ENCODE results near the gene FLRT2. TPM values are rescaled to one million over a fixed set of nuclear protein-coding genes. Genes with fewer than 3 reads are reported as not detected.

FLRT2 gene
- total and polyA plus RNA-seq, 9 donors = 72.0 to 120 (median 88.9) TPM

- H3K27ac ChIP-seq (ENCODE audit: low read length) = no peak overlapping the region
- DNase-seq = no peak
- 47% methylated on average over 3 of the region's 3 CpGs for WGBS (ENCODE audit: insufficient coverage)
- H3K9me3 ChIP-seq (replicated peaks; ENCODE audit: control insufficient read depth, low read depth, low read length) = no peaks in the 10 kb centered on the region
- H3K36me3 ChIP-seq (ENCODE audit: control insufficient read depth, insufficient read depth, low read length) = peaks cover 38% of the 10 kb centered on the region
- no peaks in the 10 kb centered on the region for H3K27me3 ChIP-seq (ENCODE audit: control insufficient read depth, insufficient read depth, low read length)
- H3K4me1 ChIP-seq (ENCODE audit: control insufficient read depth, insufficient read depth, low read length) = no peaks in the 10 kb centered on the region
- H3K4me3 ChIP-seq (ENCODE audit: low read length) = no peak overlapping the region
Observed at GRCh38 chr14:85620947-85621346, 91.0 kb downstream of the FLRT2 start.

- no peaks in the 10 kb centered on the region for H3K9me3 ChIP-seq (replicated peaks; ENCODE audit: control insufficient read depth, low read depth, low read length)
Observed at GRCh38 chr14:85622106-85622505, 92.2 kb downstream of the FLRT2 start.

GRCh38 chr14:85622986-85623685 is 93.2 kb downstream of the FLRT2 start:
- Histone ChIP-seq H3K36me3 (ENCODE audit: control insufficient read depth, insufficient read depth, low read length) (peaks cover 41% of the 10 kb centered on the region), H3K4me3 (ENCODE audit: low read length) (no peak overlapping the region), H3K4me1 (ENCODE audit: control insufficient read depth, insufficient read depth, low read length) (no peaks in the 10 kb centered on the region), H3K27me3 (ENCODE audit: control insufficient read depth, insufficient read depth, low read length) (no peaks in the 10 kb centered on the region), H3K27ac (ENCODE audit: low read length) (no peak overlapping the region), H3K9me3 (replicated peaks; ENCODE audit: control insufficient read depth, low read depth, low read length) (no peaks in the 10 kb centered on the region)
- no peak for DNase-seq
- WGBS (ENCODE audit: insufficient coverage) = 96% methylated on average over 14 of the region's 27 CpGs

More at GRCh38 chr14:85622106-85622505, 92.2 kb downstream of the FLRT2 start:
- Histone ChIP-seq H3K36me3 (ENCODE audit: control insufficient read depth, insufficient read depth, low read length) (peaks cover 39% of the 10 kb centered on the region), H3K4me3 (ENCODE audit: low read length) (no peak overlapping the region), H3K27me3 (ENCODE audit: control insufficient read depth, insufficient read depth, low read length) (no peaks in the 10 kb centered on the region), H3K4me1 (ENCODE audit: control insufficient read depth, insufficient read depth, low read length) (no peaks in the 10 kb centered on the region), H3K27ac (ENCODE audit: low read length) (no peak overlapping the region)
- no peak for DNase-seq
- WGBS (ENCODE audit: insufficient coverage) = 95% methylated on average over 13 of the region's 13 CpGs

DNA sequence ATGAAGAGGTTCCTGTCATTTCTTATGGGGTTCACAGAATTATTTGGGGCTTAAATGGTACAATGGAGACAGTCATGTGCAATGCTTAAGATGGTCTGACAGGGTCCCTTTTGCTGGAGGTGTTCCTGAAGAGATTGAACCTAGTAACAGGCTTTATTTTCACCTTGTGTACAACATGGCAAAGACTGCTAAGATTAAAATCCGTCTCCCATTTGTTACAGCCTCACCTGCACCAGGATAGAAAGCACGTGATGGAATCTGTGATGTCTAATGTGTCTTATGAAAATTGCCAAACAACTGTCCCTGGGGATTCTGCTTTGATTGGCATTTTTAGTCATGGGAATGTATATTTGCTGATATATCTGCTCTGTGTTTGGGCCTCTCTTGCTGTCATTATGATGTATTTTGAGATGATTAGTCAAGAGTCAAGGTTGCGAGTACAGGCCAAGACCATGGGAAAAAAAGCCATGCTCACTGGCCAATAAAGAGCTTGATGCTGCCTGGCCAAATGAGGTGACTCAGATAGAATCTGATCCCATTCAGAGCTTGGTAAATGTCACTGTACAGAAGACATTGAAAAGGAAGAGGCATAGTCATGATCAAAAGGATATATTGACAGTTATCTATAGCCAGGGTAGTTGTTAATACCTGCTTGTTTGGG is 96.1 kb downstream of the FLRT2 start:
- 100% methylated on average over 1 of the region's 3 CpGs for WGBS (ENCODE audit: insufficient coverage)
- Histone ChIP-seq H3K9me3 (replicated peaks; ENCODE audit: control insufficient read depth, low read depth, low read length) (no peaks in the 10 kb centered on the region), H3K27ac (ENCODE audit: low read length) (no peak overlapping the region), H3K27me3 (ENCODE audit: control insufficient read depth, insufficient read depth, low read length) (no peaks in the 10 kb centered on the region), H3K36me3 (ENCODE audit: control insufficient read depth, insufficient read depth, low read length) (peaks cover 34% of the 10 kb centered on the region), H3K4me1 (ENCODE audit: control insufficient read depth, insufficient read depth, low read length) (no peaks in the 10 kb centered on the region), H3K4me3 (ENCODE audit: low read length) (no peak overlapping the region)
- no peak for DNase-seq

DNA sequence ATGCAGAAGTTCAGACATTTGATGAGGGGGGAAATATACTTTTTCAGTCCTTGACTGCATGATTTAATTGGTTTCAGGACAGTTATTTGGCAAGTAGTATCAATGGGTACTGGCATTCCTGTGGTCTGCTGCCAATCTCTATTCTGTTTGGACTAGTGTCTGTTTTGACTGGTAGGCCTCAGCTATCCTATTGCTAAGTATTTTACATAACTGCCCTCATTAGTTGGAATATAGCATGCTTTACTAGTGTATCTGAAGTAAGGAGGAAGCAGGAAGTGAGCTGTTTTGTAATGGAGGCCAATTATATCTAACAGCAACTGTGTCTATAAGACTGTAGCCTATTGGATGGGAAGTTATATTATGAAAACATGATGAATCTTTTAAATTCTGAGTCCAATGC is 104.3 kb downstream of the FLRT2 start:
- no peak for DNase-seq
- H3K27me3 ChIP-seq (ENCODE audit: control insufficient read depth, insufficient read depth, low read length) = no peaks in the 10 kb centered on the region
- H3K27ac ChIP-seq (ENCODE audit: low read length) = no peak overlapping the region
- no peaks in the 10 kb centered on the region for H3K9me3 ChIP-seq (replicated peaks; ENCODE audit: control insufficient read depth, low read depth, low read length)
- no peaks in the 10 kb centered on the region for H3K4me1 ChIP-seq (ENCODE audit: control insufficient read depth, insufficient read depth, low read length)
- no peak overlapping the region for H3K4me3 ChIP-seq (ENCODE audit: low read length)
- H3K36me3 ChIP-seq (ENCODE audit: control insufficient read depth, insufficient read depth, low read length) = no peaks in the 10 kb centered on the region

GRCh38 chr14:85644211-85644610 is 114.3 kb downstream of the FLRT2 start:
- Histone ChIP-seq H3K27me3 (ENCODE audit: control insufficient read depth, insufficient read depth, low read length) (no peaks in the 10 kb centered on the region), H3K9me3 (replicated peaks; ENCODE audit: control insufficient read depth, low read depth, low read length) (no peaks in the 10 kb centered on the region), H3K27ac (ENCODE audit: low read length) (no peak overlapping the region), H3K4me3 (ENCODE audit: low read length) (no peak overlapping the region), H3K36me3 (ENCODE audit: control insufficient read depth, insufficient read depth, low read length) (no peaks in the 10 kb centered on the region), H3K4me1 (ENCODE audit: control insufficient read depth, insufficient read depth, low read length) (no peaks in the 10 kb centered on the region)
- DNase-seq = no peak
- WGBS (ENCODE audit: insufficient coverage) = 100% methylated on average over 1 of the region's 2 CpGs

GRCh38 chr14:85653029-85653428 is 123.1 kb downstream of the FLRT2 start:
- no peak for DNase-seq
- Histone ChIP-seq H3K9me3 (replicated peaks; ENCODE audit: control insufficient read depth, low read depth, low read length) (no peaks in the 10 kb centered on the region), H3K36me3 (ENCODE audit: control insufficient read depth, insufficient read depth, low read length) (no peaks in the 10 kb centered on the region), H3K4me3 (ENCODE audit: low read length) (no peak overlapping the region), H3K27ac (ENCODE audit: low read length) (no peak overlapping the region), H3K27me3 (ENCODE audit: control insufficient read depth, insufficient read depth, low read length) (no peaks in the 10 kb centered on the region), H3K4me1 (ENCODE audit: control insufficient read depth, insufficient read depth, low read length) (no peaks in the 10 kb centered on the region)
- no CpG with 5 or more reads among the region's 2 CpGs for WGBS (ENCODE audit: insufficient coverage)

DNA sequence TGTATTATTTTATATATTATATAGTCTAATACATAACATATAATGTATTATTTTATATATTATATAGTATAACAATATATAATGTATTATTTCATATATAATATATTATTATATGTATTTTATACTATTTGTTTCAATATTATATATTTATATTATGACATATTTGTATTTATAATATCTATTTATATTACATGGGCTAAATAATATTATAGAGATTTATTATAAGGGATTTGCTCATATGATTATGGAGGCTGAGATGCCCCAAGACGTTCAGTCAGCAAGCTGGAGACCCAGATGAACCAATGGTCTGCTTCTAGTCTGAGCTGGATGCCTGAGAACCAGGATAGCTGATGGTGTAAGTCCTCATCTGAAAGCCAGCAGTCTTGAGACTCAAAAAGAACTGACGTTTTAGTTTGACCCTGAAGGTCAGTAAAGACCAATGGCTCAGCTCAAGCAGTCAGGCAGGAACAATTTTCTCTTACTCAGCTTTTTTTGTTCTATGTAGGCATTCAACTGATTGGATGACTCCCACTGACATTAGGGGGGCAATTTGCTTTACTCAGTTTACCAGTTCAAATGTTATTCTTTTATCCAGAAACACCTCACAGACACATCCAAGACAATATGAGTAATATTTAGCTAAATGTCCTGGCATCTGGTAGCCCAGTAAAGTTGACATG is 130.4 kb downstream of the FLRT2 start:
- no peak for DNase-seq
- H3K36me3 ChIP-seq (ENCODE audit: control insufficient read depth, insufficient read depth, low read length) = no peaks in the 10 kb centered on the region
- H3K9me3 ChIP-seq (replicated peaks; ENCODE audit: control insufficient read depth, low read depth, low read length) = no peaks in the 10 kb centered on the region
- H3K27ac ChIP-seq (ENCODE audit: low read length) = no peak overlapping the region
- H3K4me1 ChIP-seq (ENCODE audit: control insufficient read depth, insufficient read depth, low read length) = no peaks in the 10 kb centered on the region
- 90% methylated on average over 2 of the region's 2 CpGs for WGBS (ENCODE audit: insufficient coverage)
- no peaks in the 10 kb centered on the region for H3K27me3 ChIP-seq (ENCODE audit: control insufficient read depth, insufficient read depth, low read length)
- no peak overlapping the region for H3K4me3 ChIP-seq (ENCODE audit: low read length)

- Histone ChIP-seq H3K4me3 (ENCODE audit: low read length) (no peak overlapping the region), H3K27me3 (ENCODE audit: control insufficient read depth, insufficient read depth, low read length) (no peaks in the 10 kb centered on the region), H3K36me3 (ENCODE audit: control insufficient read depth, insufficient read depth, low read length) (no peaks in the 10 kb centered on the region), H3K27ac (ENCODE audit: low read length) (no peak overlapping the region), H3K9me3 (replicated peaks; ENCODE audit: control insufficient read depth, low read depth, low read length) (no peaks in the 10 kb centered on the region), H3K4me1 (ENCODE audit: control insufficient read depth, insufficient read depth, low read length) (no peaks in the 10 kb centered on the region)
- no peak for DNase-seq
- WGBS (ENCODE audit: insufficient coverage) = no CpG with 5 or more reads among the region's 9 CpGs
Observed at GRCh38 chr14:85662096-85662495, 132.2 kb downstream of the FLRT2 start.

DNA sequence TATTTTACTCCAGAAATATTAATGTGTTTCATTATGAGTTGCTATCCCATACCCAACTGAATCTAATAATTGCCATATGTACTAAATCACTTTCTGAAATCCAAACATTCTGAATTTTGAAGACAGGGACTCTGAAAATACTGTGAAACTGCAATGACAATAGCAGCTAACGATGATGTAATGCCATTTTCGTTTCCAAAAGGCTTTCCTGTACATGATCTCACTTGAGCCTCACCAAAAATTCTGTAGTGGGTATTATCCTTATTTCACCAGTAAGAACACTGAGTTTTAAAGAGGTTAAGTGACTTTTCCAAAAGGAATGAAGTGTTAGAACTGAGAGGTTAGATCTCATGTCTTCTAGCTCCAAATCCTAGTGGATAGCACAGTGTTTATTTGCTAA is 133.3 kb downstream of the FLRT2 start:
- peak; percentile 69 for DNase-seq

More for the DNA sequence above, 133.3 kb downstream of the FLRT2 start:
- no peak overlapping the region for H3K27ac ChIP-seq (ENCODE audit: low read length)
- H3K27me3 ChIP-seq (ENCODE audit: control insufficient read depth, insufficient read depth, low read length) = no peaks in the 10 kb centered on the region
- H3K4me1 ChIP-seq (ENCODE audit: control insufficient read depth, insufficient read depth, low read length) = no peaks in the 10 kb centered on the region
- no CpG with 5 or more reads among the region's 2 CpGs for WGBS (ENCODE audit: insufficient coverage)
- no peaks in the 10 kb centered on the region for H3K9me3 ChIP-seq (replicated peaks; ENCODE audit: control insufficient read depth, low read depth, low read length)
- no peaks in the 10 kb centered on the region for H3K36me3 ChIP-seq (ENCODE audit: control insufficient read depth, insufficient read depth, low read length)
- no peak overlapping the region for H3K4me3 ChIP-seq (ENCODE audit: low read length)

Data from muscle of leg (tissue), 11 donors.